Neural progenitor cell (in vitro differentiated cells): ENCODE measurements around the gene LURAP1L. TPM values are rescaled to one million over a fixed set of nuclear protein-coding genes. Genes with fewer than 3 reads are reported as not detected.

ENCODE experiments used
- DNase-seq: peaks from one replicate; pipeline ENCODE4 v3.0.0-alpha.2; 2016; ENCODE audit warnings: low spot score
- H2AFZ ChIP-seq: fragments of 200-600 bp; sonication (generic); replicated peaks from 2 replicates; pipeline ENCODE4 v1.6.1; 2016; ENCODE audit warnings: antibody characterized with exemption
- H3F3A ChIP-seq: fragments of 200-600 bp; sonication (generic); 2 replicates; pipeline ENCODE4 v1.6.1; 2016; ENCODE audit warnings: antibody characterized with exemption, low read depth
- H3K27ac ChIP-seq: fragments of 200-600 bp; sonication (generic); 2 replicates; pipeline ENCODE4 v1.5.1; 2016; ENCODE audit warnings: mild to moderate bottlenecking
- H3K27me3 ChIP-seq: fragments of 200-600 bp; sonication (generic); 2 replicates; pipeline ENCODE4 v1.6.1; 2016; ENCODE audit warnings: mild to moderate bottlenecking, moderate library complexity
- H3K36me3 ChIP-seq: fragments of 200-600 bp; sonication (generic); 2 replicates; pipeline ENCODE4 v1.5.1; 2016
- H3K4me1 ChIP-seq: fragments of 200-600 bp; sonication (generic); 2 replicates; pipeline ENCODE4 v1.6.1; 2016; ENCODE audit warnings: mixed run types
- H3K4me2 ChIP-seq: fragments of 200-600 bp; sonication (generic); 2 replicates; pipeline ENCODE4 v1.6.1; 2016
- H3K4me3 ChIP-seq: fragments of 200-600 bp; sonication (generic); 2 replicates; pipeline ENCODE4 v1.5.1; 2016
- H3K79me2 ChIP-seq: fragments of 200-600 bp; sonication (generic); 2 replicates; pipeline ENCODE4 v1.6.1; 2016; ENCODE audit warnings: low read depth
- H3K9ac ChIP-seq: fragments of 200-600 bp; sonication (generic); 2 replicates; pipeline ENCODE4 v1.6.1; 2016
- H3K9me3 ChIP-seq: fragments of 200-600 bp; sonication (generic); 2 replicates; pipeline ENCODE4 v1.5.1; 2016; ENCODE audit warnings: low read depth
- H4K20me1 ChIP-seq: fragments of 200-600 bp; sonication (generic); 2 replicates; pipeline ENCODE4 v1.6.1; 2016; ENCODE audit warnings: low read depth
- H3K27ac Mint-ChIP-seq: 3 replicates; pipeline ENCODE4 v1.8.0; 2021; ENCODE audit warnings: mixed read lengths
- H3K27me3 Mint-ChIP-seq: 2 replicates; pipeline ENCODE4 v1.8.0; 2022; ENCODE audit warnings: low read depth, mild to moderate bottlenecking, inconsistent platforms, moderate library complexity, mixed read lengths; ENCODE audit not compliant: insufficient read depth
- H3K36me3 Mint-ChIP-seq: 3 replicates; pipeline ENCODE4 v1.8.0; 2021; ENCODE audit warnings: mixed read lengths
- H3K4me1 Mint-ChIP-seq: 3 replicates; pipeline ENCODE4 v1.8.0; 2021; ENCODE audit warnings: mixed read lengths
- H3K4me3 Mint-ChIP-seq: 3 replicates; pipeline ENCODE4 v1.8.0; 2021; ENCODE audit warnings: mild to moderate bottlenecking, moderate library complexity, mixed read lengths
- H3K9me3 Mint-ChIP-seq: 3 replicates; pipeline ENCODE4 v1.8.0; 2020; ENCODE audit warnings: mixed read lengths
- EZH2 ChIP-seq: fragments of 200-600 bp; sonication (generic); IDR thresholded peaks from 2 replicates; pipeline ENCODE4 v1.6.1; 2017; ENCODE audit warnings: antibody characterized with exemption, mild to moderate bottlenecking, moderate library complexity
- EZH2phosphoT487 ChIP-seq: fragments of 200-600 bp; sonication (generic); IDR thresholded peaks from 2 replicates; pipeline ENCODE4 v1.6.1; 2017; ENCODE audit warnings: antibody characterized with exemption
- total RNA-seq: library from RNA; depleted of rRNA; stranded (reverse); fragments of >200 nt; gene quantifications from 2 replicates; pipeline ENCODE4 v1.2.3, GENCODE V29; 2015; ENCODE audit warnings: low replicate concordance
- TF ChIP-seq, protein P1 (sequence below): fragments of 200-600 bp; sonication (generic); IDR thresholded peaks from 2 replicates; pipeline ENCODE4 v1.5.1; 2017; ENCODE audit warnings: antibody characterized with exemption, mild to moderate bottlenecking

Gene LURAP1L
- total RNA-seq, 1 donor from 2014 or later: 0.75 TPM

DNA sequence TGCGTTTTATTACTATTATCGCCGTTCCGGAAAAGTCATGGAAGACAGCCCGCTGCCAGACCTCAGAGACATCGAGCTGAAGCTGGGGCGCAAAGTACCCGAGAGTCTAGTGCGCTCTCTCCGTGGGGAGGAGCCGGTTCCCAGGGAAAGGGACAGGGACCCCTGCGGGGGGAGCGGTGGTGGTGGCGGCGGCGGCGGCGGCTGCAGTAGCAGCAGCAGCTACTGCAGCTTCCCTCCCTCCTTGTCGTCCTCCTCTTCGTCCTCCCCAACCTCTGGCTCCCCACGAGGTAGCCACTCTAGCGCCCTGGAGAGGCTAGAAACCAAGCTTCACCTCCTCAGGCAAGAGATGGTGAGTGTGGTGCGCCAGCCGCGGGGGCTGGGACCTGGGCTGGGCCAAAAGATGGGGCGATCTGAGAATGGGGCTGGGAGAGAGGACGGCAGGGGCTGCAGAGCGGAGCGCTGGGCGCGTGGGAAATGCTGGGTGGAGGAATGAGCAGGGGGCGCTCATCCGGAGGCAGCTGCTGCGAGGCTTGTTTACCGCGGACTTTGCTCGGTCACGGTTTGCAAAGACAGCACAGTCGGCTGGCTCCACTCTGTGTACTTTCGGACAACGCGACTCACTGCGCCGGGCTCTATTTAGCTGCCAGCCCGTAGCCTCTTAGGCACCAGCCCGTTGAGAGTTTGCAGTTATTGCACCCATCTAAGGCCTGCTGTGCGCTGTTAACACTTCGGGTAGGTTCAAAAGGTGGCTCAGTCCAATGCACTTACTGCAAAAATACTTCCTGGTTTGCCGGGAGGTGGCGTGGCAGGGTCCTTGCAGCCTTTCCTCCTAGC is 1.1 kb downstream of the LURAP1L start:
- peak overlapping the region; percentile 64 for H3K4me3 ChIP-seq
- Mint-ChIP-seq H3K36me3 (peaks cover 3% of the 10 kb centered on the region), H3K4me3 (peak overlapping the region; percentile 94), H3K9me3 (no peaks in the 10 kb centered on the region), H3K27me3 (no peaks in the 10 kb centered on the region), H3K4me1 (peaks cover 8% of the 10 kb centered on the region), H3K27ac (peak overlapping the region; percentile 88)
- H3K27ac ChIP-seq: no peak overlapping the region
- DNase-seq: peak; percentile 74
- H3K79me2 ChIP-seq: no peaks in the 10 kb centered on the region
- no peaks in the 10 kb centered on the region for H3K36me3 ChIP-seq
- peak overlapping the region; percentile 99 for H3K4me2 ChIP-seq
- H3K9me3 ChIP-seq: no peaks in the 10 kb centered on the region
- peaks cover 13% of the 10 kb centered on the region for H3F3A ChIP-seq
- H4K20me1 ChIP-seq: no peaks in the 10 kb centered on the region
- H3K9ac ChIP-seq: no peak overlapping the region
- H3K4me1 ChIP-seq: no peaks in the 10 kb centered on the region
- TF ChIP-seq, protein P1, sequence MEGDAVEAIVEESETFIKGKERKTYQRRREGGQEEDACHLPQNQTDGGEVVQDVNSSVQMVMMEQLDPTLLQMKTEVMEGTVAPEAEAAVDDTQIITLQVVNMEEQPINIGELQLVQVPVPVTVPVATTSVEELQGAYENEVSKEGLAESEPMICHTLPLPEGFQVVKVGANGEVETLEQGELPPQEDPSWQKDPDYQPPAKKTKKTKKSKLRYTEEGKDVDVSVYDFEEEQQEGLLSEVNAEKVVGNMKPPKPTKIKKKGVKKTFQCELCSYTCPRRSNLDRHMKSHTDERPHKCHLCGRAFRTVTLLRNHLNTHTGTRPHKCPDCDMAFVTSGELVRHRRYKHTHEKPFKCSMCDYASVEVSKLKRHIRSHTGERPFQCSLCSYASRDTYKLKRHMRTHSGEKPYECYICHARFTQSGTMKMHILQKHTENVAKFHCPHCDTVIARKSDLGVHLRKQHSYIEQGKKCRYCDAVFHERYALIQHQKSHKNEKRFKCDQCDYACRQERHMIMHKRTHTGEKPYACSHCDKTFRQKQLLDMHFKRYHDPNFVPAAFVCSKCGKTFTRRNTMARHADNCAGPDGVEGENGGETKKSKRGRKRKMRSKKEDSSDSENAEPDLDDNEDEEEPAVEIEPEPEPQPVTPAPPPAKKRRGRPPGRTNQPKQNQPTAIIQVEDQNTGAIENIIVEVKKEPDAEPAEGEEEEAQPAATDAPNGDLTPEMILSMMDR: peak; percentile 55
- no peak for TF ChIP-seq EZH2
- TF ChIP-seq EZH2phosphoT487: no peak
- peak overlapping the region; percentile 100 for H2AFZ ChIP-seq
- H3K27me3 ChIP-seq: peaks cover 16% of the 10 kb centered on the region

DNA sequence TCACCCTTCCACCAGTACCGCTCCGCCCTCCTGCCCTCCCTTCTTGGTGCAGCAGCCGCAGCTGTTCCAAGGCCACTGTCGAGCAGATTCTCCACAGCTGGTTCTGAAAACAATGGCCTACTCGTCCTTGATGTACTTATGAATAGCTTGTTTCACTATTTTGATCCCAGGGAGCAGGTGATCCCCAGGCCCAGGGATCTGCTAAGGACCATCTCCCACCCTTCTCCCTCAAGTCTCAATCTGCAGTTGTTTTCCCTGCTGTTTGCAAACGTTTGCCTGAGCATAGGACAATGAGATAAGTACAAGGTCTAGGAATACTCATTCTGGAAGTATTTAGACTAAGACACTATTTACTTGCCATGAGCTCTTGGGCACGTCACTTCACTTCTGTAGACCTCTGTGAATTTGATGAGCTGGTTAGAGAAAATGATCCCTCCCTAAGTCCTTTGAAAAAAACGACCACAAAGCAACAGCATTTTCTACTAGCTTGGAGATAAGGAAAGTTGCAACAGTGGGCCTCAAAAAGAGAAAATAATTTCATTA is 1.8 kb downstream of the LURAP1L start:
- Mint-ChIP-seq H3K4me1 (peaks cover 8% of the 10 kb centered on the region), H3K4me3 (peak overlapping the region; percentile 94), H3K36me3 (peaks cover 3% of the 10 kb centered on the region), H3K9me3 (no peaks in the 10 kb centered on the region), H3K27me3 (no peaks in the 10 kb centered on the region), H3K27ac (peak overlapping the region; percentile 88)
- Histone ChIP-seq H3K9ac (no peak overlapping the region), H3K27me3 (peaks cover 16% of the 10 kb centered on the region), H4K20me1 (no peaks in the 10 kb centered on the region), H3K36me3 (no peaks in the 10 kb centered on the region), H3K4me3 (peak overlapping the region; percentile 64), H3K27ac (no peak overlapping the region), H3K79me2 (no peaks in the 10 kb centered on the region), H3K4me2 (peak overlapping the region; percentile 99), H3F3A (peaks cover 13% of the 10 kb centered on the region), H2AFZ (peak overlapping the region; percentile 100), H3K9me3 (no peaks in the 10 kb centered on the region), H3K4me1 (no peaks in the 10 kb centered on the region)
- TF ChIP-seq, protein P1: no peak
- TF ChIP-seq EZH2 (no peak), EZH2phosphoT487 (no peak)
- DNase-seq: no peak

DNA sequence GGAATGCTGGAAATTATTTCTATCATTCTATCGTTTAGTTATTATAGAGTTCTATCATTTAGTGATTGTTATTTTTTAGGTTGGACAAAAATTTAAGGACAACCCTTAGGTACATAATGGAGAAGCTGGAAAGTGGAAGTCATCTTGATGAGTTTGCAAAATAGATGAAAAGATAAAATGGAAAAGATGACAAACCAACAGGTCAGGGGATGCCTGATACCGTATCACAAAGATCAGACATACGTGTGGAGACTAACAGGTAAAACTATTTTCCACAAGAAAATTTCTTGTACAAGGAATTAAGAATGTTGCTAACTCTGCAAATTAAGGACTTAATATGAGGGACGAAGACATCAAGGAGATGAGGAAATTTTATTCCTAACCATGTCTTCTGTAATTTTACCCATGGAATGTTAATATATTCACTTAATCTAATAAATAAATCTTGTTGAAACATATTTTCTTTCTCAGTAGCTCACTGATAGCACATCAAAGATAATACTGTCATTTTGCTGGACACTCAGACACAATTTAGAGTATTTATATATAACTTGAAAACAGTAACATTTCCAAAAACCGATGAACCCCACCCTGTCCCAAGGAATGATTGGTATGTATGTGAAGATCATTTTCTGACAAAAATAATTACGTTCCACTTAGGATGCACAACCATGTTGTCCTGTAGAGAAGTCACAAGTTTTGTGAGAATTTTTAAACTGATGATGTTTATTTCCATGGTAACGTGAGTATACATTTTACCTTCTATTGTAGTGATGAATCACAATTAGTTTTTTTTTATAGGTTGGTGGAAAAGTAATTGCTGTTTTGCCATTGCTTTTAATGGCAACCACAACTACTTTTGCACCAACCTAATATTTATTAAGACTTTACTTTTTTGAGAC is 2.6 kb downstream of the LURAP1L start:
- H3K4me2 ChIP-seq: no peak overlapping the region
- Mint-ChIP-seq H3K27ac (no peak overlapping the region), H3K4me3 (peak overlapping the region; percentile 94), H3K4me1 (peaks cover 3% of the 10 kb centered on the region), H3K36me3 (peaks cover 3% of the 10 kb centered on the region), H3K27me3 (no peaks in the 10 kb centered on the region), H3K9me3 (peaks cover 6% of the 10 kb centered on the region)
- H3K36me3 ChIP-seq: no peaks in the 10 kb centered on the region
- H3K4me1 ChIP-seq: no peaks in the 10 kb centered on the region
- no peaks in the 10 kb centered on the region for H4K20me1 ChIP-seq
- H3K79me2 ChIP-seq: no peaks in the 10 kb centered on the region
- TF ChIP-seq EZH2phosphoT487 (no peak), EZH2 (no peak)
- TF ChIP-seq, protein P1: no peak
- no peaks in the 10 kb centered on the region for H3K9me3 ChIP-seq
- no peak for DNase-seq
- no peak overlapping the region for H3K4me3 ChIP-seq
- H2AFZ ChIP-seq: no peak overlapping the region
- peaks cover 13% of the 10 kb centered on the region for H3F3A ChIP-seq
- no peak overlapping the region for H3K9ac ChIP-seq
- no peak overlapping the region for H3K27ac ChIP-seq
- H3K27me3 ChIP-seq: peaks cover 16% of the 10 kb centered on the region
